ENCODE measurements around the gene DEPDC1. TPM values are rescaled to one million over a fixed set of nuclear protein-coding genes. Genes with fewer than 3 reads are reported as not detected.
"Not testable (repeated sequence)": the region's sequence is repeated elsewhere in the genome, so short reads cannot be mapped to it uniquely, and the experiment has no call there.

Gene DEPDC1
- total RNA-seq, 2 donors from 2014 or later: 0.62 TPM; not detected in 1

DNA sequence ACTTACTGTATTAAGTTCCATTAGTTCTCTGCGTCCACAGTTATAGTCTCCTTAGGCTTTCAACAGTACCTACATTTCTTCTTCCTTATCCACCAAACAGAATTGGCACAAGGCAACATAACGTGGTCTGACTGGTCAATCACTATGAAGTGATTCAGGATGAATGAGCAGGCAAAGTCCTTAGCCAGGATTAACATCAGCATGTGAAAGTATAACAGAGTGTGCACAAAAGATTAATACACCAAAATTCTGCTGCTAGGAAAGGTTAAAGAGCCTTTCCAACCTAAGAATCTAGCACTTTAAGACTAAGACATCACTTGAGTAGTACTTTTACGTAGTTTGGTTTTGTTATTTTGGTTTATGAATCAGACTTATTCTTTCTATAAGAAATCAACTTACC, 15.8 kb downstream of the DEPDC1 start:
- intact Hi-C loops (cut with DNase I): no loop called here
- DNase-seq (no peak), ATAC-seq (no peak)

- intact Hi-C loops (cut with DNase I): no loop called here
- ATAC-seq: no peak
- DNase-seq: no peak
Observed at GRCh38 chr1:68479501-68479900, 17.4 kb downstream of the DEPDC1 start.

GRCh38 chr1:68478662-68479061, 18.2 kb downstream of the DEPDC1 start:
- intact Hi-C loops (cut with DNase I): no loop called here
- DNase-seq: no peak
- ATAC-seq: no peak

DNA sequence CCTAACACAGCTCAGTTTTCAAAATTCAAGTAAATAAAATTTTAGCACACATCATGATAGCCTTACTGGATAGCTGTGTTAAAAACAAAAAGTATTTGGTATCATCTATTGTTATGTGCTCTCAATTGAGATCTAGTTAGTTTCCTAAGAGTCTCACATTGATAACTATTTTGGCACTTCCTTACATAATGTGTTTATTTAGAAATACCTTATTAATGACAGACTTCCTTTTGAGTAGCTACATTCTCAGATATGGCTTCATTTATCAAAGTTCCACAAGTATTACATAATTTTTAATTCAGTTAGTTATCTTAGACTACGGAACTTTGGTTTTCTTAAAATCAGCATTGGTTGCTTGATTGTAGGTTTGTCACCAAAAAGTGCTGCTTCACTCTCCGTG, 20.3 kb downstream of the DEPDC1 start:
- ATAC-seq; intact Hi-C loops (cut with DNase I); DNase-seq: not testable (repeated sequence)

GRCh38 chr1:68473060-68473459, 23.8 kb downstream of the DEPDC1 start:
- no peak for ATAC-seq
- intact Hi-C loops (cut with DNase I): no loop called here
- DNase-seq: no peak

GRCh38 chr1:68470388-68470970, 26.4 kb downstream of the DEPDC1 start:
- intact Hi-C loops (cut with DNase I): no loop called here

DNA sequence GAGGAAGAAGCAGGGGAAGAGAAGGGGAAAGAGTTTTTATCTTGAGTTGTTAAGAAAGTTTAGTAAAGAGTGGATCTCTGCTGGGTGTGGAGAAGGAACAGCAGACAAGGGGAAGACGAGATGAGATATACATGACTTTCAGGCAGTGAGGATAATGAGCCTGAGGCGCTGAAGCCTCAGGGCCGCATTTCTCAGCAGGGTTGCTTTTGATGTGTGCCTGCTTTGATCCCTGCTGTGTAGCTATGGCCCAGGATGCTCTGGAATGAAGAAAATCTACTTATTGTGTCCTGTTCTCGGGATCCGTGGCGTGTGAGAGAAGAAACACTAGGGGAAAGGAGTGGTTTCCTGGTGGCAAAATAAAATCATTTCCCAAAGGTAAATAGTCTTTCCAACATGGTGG, 32.0 kb downstream of the DEPDC1 start:
- ATAC-seq (no peak), DNase-seq (no peak)
- intact Hi-C loops (cut with DNase I): loop anchor here in 1 of 2 donors (10.0 kb wide), 1 partner anchor 1280 kb away; no protein-coding TSS in a partner anchor

More at GRCh38 chr1:68470388-68470970, 26.4 kb downstream of the DEPDC1 start:
- DNase-seq: no peak
- no peak for ATAC-seq

DNA sequence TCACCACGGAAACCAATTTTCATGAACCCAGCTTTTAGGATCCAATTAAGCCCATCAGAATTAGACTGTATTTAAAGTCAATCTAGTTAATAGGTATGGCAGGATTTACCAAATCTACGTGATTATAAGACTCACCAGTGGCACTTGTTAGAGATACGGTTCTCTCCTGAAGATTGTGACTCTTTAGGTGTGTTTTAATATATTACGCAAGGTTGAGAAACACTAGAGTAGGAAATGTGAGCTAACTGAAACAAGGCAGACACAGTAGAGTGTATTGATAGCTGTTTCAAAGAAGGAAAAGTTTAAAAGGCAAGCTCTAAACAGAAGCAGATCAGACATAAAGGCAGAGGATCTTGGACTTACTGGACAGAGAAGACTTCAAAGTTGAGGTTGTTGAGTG, 35.9 kb downstream of the DEPDC1 start:
- intact Hi-C loops (cut with DNase I): loop anchor here in 1 of 2 donors (10.0 kb wide), 1 partner anchor 1284 kb away; no protein-coding TSS in a partner anchor
- no peak for ATAC-seq
- DNase-seq: no peak

DNA sequence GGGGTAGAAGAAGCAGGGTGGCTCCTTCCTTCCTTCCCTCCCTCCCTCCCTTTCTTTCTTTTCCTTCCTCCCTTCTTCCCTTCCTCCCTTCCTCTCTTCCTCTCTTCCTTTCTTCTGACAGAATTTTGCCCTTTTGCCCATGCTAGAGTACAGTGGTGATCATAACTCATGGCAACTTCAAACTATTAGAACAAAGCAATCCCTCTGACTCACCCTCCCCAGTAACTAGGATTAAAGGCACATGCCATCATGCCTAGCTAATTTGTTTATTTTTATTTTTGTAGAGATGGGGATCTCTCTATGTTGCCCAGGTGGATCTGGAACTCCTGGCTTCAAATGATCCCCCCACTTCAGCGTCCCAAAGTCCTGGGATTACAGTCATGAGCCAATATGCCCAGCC, 37.1 kb downstream of the DEPDC1 start:
- intact Hi-C loops (cut with DNase I): loop anchor here in 1 of 2 donors (10.0 kb wide), 1 partner anchor 1285 kb away; no protein-coding TSS in a partner anchor
- ATAC-seq: no peak
- no peak for DNase-seq

DNA sequence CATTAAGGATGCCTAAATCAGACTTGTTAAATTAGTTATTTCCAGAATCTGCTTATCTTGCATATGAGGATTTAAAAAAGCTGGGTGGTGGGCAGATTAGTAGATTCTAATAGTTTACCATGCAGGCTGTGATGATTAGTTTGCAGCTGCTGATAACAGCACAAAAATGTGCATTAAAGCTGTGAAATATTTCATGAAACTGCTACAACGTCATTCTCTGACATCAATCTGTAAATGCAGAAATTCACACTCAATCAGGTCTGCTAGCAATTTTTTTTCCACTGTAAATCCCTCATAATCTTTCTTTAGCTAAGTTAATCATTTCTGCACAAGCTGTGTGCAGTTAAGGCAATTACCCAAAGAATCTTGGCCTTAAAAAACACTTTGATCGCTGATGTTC, 37.8 kb downstream of the DEPDC1 start:
- intact Hi-C loops (cut with DNase I): no loop called here
- ATAC-seq: no peak

DNA sequence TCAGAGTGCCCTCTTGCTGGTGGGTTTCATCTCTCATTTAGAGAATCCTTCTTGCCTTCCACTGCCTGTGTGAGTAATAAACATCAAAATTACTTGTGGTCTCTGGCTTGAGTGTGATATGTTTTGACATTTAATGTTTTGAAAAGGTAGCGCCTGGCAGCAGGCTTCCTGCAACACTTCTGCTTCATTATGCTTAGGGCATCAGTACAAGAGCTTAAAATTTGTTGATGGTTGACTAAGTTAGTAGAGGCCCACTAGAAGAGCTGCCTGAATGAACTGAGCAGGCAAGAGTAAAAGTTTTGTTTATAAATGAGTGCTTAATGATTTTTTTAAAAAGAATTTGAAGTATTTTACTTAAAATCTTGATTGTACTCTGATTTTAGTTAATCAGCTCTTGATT, 40.7 kb downstream of the DEPDC1 start:
- intact Hi-C loops (cut with DNase I): no loop called here
- ATAC-seq: no peak

More for the DNA sequence above, 37.8 kb downstream of the DEPDC1 start:
- DNase-seq: no peak

GRCh38 chr1:68454534-68454933, 42.3 kb downstream of the DEPDC1 start:
- ATAC-seq (no peak), DNase-seq (no peak)
- intact Hi-C loops (cut with DNase I): no loop called here

More for the DNA sequence above, 40.7 kb downstream of the DEPDC1 start:
- DNase-seq: no peak

DNA sequence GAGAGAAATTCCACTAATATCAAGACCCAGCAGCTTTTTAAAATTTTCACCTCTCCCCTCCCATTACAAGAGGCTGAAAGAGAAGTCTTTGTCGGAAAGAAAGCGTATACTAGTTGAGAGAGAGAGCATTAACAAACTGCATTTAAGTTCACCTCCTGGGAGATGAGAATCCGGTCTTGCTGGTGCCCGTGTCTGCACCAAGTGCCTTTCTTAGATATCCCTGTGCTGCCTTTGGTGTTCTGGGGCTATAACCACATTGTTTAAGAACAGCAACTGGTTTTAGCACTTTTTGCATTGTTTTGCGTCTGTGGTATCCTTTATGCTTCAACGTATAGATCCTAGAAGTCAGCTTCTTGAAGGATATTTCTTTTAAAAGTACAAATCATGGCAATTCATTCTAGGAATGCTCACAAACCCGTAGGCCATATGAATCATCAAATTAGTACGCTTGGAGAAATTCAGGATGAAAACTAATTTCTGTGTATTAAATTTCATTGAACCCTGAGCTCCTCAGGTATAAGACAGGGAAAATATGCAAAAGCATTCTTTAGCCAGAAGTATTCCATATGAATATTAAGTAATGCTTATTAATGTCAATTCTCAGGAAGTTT, 43.7 kb downstream of the DEPDC1 start:
- DNase-seq (no peak), ATAC-seq (no peak)
- intact Hi-C loops (cut with DNase I): no loop called here

- DNase-seq: no peak
- ATAC-seq: no peak
- intact Hi-C loops (cut with DNase I): no loop called here
Observed at GRCh38 chr1:68449901-68450300, 47.0 kb downstream of the DEPDC1 start, which contains the start of gene RPE65. RPE65 (minus strand) TSS chr1:68449954; CDS start chr1:68449905, 49 bp downstream.

DNA sequence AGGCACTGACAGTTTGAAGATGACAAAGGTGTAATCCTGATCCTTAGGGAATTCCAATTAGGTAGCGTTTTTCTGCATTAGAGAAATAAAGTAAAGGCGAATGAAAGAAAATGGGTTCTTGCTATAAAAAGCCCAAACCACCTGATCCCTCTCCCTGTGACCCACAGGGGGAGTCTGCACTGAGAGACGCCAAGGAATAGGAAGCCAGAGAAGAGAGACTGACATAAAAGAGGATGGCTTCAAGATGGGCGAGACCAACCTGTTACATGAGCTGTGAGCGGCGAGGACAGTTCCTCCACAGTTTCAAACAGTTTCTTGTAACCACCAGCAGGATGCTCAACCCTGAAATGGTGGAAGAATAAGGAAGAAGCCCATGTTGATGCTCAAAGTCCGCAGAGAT, 48.5 kb downstream of the DEPDC1 start:
- intact Hi-C loops (cut with DNase I): no loop called here
- ATAC-seq (no peak), DNase-seq (no peak)

GRCh38 chr1:68445709-68446108, 51.2 kb downstream of the DEPDC1 start:
- ATAC-seq (no peak), DNase-seq (no peak)
- intact Hi-C loops (cut with DNase I): no loop called here

DNA sequence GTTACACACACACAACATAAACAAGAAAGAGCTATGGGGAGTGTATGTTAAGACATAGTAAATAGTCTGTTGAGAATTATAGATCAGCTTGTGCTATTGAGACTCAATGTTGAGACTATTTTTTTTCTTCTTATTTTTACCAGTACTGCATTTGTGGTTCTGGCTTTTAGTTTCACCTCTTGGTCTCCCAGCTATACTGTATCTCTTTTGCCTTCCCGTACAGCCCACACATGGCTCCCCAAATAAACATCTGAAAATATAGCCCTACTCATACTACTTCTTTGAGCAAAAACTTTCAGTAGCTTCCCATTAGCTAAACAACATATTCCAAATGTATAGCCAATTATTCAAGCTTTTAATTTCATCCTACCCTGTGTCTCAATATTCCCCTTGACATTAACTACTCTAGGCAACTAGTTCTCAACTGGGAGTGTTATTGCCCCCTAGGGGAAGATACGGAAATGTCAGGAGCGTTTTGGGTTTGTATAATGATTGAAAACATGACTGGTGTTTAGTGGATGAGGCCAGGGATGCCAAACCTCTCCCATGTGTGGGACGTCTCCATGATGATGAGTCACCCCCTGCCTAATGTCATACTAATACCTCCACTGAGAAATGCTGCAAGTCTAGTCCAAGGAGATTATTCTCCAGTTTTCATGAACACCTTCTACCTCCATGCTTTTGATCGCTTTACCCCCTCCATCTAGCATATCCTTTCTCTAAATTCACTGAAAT, 53.9 kb downstream of the DEPDC1 start:
- no peak for DNase-seq
- ATAC-seq: peak in 1 of 2 donors; percentile 67
- intact Hi-C loops (cut with DNase I): loop anchor here in 1 of 2 donors (5.0 kb wide), 1 partner anchor 326 kb away; no protein-coding TSS in a partner anchor

- intact Hi-C loops (cut with DNase I): loop anchor here in 1 of 2 donors (5.0 kb wide), 1 partner anchor 325 kb away; no protein-coding TSS in a partner anchor
- ATAC-seq: no peak
Observed at GRCh38 chr1:68442006-68442405, 54.9 kb downstream of the DEPDC1 start.

DNA sequence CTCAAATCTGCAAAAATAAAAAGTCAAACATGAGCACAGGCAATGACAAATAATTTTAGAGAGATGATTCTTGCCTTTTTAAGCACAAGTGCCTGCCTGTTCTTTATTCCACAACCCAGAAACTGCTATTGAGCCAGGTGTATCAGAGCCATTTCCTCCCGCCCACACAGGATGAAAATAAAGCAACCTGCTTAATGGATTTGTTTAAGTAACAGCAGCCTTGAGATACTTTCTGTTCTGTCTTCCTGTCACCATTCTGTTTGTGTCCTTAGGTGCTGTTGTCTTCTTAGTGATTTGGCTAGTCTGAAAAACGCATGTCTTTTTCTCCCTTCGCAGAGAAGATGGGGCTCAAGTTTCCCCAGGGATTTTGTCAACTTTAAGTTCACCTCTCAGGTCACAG, 58.6 kb downstream of the DEPDC1 start:
- ATAC-seq: no peak
- DNase-seq: no peak
- intact Hi-C loops (cut with DNase I): no loop called here

More at GRCh38 chr1:68442006-68442405, 54.9 kb downstream of the DEPDC1 start:
- DNase-seq: no peak

GRCh38 chr1:68433395-68433794, 63.5 kb downstream of the DEPDC1 start:
- ATAC-seq (no peak), DNase-seq (no peak)
- intact Hi-C loops (cut with DNase I): no loop called here
